ENCODE results near the gene KIF3B. TPM values are rescaled to one million over a fixed set of nuclear protein-coding genes. Genes with fewer than 3 reads are reported as not detected.
"Not testable (repeated sequence)": the region's sequence is repeated elsewhere in the genome, so short reads cannot be mapped to it uniquely, and the experiment has no call there.

KIF3B gene
- total RNA-seq, 1 donor from 2014 or later = 92.5 TPM

DNA sequence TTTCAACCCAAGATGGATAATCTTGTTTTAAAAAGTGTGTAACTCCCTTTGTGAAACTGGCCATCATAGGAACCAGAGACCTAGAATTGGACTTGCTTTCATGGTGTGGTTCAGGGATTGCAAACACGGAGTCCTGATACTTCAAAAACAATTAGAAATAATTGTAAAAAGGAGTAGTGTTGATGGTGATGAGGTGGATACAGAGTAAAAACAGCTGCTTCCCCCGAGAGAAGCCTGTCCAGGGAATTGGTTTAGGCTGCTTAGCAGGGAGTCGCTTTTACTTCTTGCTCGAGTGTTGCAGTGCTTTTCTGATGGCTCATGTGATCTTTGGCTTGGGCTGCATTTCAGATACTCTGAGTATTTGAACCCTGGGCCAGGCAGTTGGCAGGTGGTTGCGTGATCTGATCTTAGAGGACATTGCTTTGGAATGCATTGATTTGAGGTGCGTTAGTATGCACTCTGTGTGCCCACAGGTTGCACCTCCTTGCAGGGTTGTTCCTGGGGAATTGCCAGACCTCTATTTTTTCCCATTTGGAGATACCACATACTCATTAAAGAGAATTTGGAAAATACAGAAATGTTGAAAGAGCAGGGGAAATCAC lies 19.5 kb downstream of the KIF3B start:
- no peak for DNase-seq

DNA sequence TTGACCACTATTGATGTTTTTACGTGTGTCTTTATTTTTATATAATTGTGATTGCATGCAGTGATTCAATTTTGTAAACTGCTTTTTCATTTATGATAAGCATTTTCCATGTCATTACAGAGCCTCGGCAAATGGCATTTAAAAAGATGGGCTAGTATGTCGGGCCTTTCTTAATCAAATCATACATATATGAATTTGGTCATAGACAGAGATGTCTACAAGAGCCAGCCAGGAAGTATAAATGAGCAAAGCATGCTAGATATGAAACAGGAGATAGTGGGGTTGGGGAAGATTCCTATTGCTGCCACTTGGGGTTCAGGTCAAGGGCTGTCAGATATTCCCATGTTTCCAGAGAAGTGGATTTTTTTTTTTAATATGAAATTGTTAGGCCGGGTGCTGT lies 20.0 kb downstream of the KIF3B start:
- DNase-seq = no peak

DNA sequence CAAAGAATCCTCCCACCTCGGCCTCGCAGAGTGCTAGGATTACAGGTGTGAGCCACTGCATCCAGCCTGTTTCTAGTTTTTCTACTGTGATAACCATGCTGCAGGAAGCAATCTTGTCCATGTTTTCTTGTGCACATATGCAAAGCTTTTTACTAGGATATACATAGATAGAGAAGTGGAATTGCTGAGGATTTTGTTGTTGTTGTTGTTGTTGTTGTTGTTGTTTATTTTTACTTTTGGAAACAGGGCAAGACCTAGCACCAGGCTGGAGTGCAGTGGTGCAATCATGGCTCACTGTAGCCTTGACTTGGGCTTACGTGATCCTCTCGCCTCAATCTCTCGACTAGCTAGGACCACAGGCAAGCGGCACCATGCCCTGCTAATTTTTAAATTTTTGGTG lies 23.2 kb downstream of the KIF3B start:
- DNase-seq = no peak

DNA sequence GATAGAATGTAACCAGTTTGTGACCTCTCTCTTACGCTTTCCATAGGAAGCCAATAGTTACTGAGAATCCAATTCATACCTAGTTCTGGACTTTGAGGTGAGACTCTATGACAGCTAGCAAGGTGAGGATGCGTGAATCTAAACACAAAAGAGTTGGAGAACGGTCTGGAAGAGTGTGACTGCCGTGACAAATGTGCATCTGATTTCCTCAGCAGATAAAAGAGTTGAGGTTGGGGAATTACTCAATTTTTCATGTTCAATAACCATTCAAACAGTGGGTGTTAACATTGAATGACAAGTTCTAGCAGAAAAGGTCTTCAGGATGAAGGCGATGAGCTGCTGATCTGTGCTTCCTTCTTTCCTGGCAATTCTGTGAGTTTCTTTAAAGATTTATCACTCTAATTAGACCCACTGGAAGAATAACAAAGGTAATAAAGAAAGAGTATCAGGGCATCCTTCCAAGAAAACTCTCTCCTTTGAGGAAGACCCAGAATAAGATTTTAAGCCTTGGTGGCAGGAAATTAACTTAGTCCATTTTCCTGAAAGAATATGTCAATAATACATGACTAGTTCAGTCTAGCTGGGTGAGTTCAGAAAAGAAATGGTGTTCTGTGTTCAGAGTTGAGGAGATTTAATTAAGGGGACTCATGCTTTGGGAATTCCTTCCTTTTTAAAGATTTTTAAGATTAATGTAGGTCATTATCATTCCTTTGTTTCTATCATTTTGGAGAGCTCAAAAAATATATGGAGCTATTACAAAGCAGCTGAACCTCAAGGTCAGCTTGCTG lies 24.5 kb downstream of the KIF3B start:
- DNase-seq = no peak

DNA sequence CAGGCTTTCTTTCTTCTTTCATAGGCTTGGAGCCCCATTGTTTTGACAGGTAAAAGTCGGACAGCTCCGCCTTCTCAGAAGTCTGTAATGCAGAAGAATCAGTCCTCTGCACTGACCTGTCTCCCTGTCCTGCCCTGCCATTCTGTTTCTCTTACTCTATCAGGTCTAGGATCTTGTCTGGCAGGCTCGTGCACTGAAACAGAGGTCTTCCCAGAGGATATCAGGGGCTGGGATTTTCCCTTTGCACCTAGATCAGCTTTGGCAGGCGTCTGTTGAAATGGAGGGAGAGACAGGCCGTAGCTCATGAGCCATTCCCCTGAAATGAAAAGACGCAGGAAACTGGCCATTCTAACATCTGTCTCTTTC lies 25.0 kb downstream of the KIF3B start:
- DNase-seq = no peak

DNA sequence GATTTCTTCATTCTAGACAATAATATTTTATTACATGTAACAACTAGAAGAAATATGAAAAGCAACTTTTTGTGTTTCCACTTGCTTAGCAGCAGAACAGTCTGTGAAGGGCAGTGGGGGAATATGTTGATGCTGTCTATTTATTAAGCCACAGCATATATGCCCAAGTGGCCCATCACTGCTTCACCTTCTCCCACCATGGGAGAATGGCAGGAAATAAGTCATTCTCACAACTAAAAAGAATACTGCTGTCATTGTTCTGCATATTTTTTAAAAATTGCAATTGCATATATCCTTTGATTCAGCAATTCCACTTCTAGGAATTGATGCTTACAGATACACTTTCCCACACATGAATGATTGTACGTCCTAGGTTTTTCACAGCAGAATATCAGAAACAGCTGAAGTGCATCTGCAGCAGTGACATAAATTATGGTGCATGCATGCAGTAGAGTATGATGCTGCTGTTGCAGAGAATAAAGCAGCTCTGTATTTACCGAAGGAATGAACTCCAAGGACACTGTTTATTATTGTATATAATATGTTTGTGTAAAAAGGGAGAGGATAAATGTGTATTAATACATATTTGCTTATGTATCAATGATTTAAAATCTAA lies 26.8 kb downstream of the KIF3B start:
- no peak for DNase-seq

DNA sequence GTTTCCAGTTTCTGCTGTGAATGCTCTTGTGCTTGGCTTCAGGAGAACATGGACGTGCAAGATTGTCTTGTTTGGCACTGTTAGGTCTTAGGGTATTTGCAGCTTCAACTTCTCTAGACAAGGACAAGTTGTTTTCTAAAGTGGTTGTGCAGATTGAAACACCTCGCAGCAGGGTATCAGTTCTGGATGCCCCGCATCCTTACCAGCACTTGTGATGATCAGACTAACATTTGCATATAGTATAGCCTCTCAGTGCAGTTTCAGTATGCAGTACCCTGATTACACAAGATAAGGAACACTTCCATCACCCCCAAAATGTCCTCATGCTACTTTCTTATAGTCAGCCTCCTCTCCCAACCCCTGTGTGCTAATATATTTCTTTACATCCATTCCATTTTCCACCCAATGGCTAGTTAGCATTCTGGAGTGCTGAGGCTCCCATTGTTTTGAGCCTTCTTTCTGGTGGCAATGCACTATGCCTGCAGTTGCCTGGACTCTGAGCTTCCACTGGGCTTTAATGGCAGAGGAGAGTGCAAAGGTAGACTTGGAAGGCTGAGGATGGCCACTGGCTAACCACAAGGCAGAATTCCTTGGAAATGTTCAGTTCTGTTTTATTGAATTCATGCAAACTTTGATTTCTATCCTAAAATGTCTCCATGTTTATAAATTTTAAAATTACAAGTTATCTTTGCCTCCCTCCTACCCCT lies 35.4 kb downstream of the KIF3B start:
- no peak for DNase-seq

DNA sequence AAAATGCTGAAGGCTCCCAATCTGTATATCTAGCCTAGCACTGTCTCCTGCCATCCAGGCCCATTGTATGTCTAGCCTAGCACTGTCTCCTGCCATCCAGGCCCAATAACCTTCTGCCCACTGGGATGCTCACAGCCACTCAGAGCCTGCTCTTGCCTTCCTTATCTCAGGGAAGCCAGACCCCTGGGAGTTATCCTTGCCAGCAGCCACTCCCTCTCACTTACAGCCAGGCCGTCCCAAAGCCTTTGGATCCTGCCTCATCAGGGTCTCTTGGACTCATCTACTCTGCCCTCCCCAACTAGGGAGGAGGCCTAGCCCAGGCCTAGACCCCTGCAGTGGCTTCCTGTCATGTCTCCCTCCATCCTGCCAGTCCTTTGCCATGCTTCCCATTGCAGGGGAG lies 37.3 kb downstream of the KIF3B start:
- DNase-seq = no peak

DNA sequence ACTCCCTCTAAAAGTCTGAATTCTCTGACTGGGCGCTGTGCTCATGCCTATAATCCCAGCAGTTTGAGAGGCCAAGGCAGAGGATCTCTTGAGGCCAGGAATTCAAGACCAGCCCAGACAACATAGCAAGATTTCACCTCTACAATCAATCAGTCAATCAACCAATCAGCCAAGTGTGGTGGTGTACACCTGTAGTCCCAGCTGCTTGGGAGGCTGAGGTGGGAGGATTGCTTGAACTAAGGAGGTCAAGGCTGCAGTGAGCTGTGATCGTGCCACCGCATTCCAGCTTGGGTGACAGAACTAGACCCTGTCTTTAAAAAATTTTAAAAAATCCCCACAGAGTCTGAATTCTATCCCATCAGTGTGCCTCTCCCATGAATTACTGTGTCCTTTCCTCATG lies 37.9 kb downstream of the KIF3B start:
- no peak for DNase-seq

DNA sequence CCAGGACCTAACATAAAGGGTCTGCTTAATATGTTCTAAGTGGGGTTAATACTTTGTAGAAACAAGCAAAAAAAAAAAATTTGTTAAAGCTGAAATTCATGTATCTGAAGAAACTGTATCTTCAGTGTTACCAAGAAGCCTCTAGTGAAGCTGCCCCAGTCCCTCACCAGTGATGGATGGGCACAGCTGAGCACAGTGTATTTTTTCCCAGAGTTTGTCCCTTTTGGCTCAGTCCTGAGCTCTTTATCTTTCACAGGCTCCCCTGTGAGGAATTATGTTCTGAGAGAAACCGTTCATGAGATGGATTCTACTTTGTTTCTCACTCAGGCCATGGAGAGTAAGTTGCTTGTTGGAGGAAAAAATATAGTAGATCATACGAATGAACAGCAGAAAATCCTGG lies 38.4 kb downstream of the KIF3B start:
- no peak for DNase-seq

DNA sequence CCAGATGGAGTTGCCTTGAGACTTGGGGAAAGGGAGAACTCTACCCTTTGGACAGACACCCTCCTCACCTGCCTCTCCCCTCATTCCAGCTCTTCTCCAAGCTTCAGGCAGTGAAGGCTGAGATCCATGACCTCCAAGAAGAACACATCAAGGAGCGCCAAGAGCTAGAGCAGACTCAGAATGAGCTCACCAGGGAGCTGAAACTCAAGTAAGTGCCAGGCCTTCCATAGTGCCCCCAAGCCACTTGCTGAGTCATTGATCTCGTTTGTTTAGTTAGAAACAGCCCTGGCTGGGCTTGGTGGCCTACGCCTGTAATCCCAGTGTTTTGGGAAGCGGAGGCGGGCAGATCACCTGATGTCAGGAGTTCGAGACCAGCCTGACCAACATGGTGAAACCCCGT lies 39.2 kb downstream of the KIF3B start:
- no peak for DNase-seq

DNA sequence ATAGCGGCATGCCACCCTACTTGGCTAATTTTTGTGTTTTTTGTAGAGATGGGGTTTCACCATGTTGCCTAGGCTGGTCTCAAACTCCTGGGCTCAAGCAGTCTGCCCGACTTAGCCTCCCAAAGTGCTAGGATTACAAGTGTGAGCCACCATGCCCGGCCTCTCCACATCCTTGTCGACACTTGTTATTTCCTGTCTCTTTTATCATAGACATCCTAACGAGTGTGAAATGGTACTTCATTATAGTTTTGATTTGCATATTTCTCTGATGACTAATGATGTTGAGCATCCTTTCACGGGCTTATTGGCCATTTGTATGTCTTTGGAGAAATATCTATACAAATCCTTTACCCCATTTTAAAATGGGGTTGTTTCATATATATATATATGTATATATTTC lies 41.6 kb downstream of the KIF3B start:
- DNase-seq = no peak

DNA sequence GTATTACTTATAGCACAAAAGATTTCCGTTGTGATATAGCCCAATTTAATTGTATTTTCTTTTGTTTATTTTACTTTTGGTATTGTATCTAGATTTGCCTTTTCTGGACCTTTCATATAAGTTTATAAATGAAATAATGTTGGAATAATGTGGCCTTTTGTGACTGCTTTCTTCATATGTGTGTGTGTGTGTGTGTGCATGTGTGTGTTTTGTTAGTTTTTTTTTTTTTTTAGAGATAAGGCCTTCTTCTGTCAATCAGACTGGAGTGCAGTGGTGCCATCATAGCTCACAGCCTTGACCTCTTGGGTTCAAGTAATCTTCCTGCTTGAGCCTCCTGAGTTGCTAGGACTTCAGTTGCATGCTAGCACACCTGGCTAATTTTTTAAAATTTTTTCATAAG lies 42.9 kb downstream of the KIF3B start:
- DNase-seq = no peak

DNA sequence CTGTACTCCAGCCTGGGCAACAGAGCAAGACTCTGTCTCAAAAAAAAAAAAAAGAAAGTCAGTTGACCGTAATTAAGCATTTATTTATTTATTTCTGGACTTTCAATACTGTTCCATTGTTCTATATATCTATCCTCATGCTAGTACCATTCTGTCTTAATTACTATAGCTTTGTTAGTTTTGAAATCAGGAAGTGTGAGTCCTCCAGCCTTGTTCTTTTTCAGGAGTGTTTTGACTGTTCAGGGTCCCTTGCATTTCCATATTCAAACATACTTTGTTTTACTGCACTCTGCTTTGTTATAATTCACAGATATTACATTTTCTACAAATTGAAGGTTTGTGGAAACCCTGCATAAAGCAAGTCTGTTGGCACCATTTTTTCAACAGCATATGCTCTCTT lies 43.9 kb downstream of the KIF3B start:
- DNase-seq = no peak

DNA sequence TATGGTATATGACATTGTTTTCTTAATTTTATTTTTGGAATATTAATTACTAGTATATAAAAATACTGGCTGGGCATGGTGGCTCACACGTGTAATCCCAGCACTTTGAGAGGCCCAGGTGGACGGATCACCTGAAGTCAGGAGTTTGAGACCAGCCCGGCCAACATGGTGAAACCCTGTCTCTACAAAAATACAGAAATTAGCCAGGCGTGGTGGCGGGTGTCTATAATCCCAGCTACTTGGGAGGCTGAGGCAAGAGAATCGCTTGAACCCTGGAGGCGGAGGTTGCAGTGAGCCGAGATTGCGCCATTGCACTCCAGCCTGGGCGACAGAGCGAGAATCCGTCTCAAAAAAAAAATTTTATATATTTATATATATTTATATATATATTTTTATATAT lies 44.8 kb downstream of the KIF3B start:
- DNase-seq = not testable (repeated sequence)

DNA sequence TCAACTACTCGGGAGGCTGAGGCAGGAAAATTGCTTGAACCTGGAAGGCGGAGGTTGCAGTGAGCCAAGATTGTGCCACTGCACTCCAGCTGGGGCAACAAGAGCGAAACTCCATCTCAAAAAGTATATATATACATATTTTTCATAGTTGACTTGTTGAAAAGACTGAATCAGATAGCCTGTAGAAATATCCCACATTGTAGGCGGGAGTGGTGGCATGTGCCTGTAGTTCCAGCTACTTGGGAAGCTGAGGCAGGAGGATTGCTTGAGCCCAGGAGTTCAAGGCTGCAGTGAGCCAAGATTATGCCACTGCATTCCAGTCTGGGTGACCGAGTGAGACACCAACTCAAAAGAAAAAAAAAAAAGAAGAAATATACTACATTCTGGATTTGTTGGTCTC lies 46.3 kb downstream of the KIF3B start:
- DNase-seq = not testable (repeated sequence)

DNA sequence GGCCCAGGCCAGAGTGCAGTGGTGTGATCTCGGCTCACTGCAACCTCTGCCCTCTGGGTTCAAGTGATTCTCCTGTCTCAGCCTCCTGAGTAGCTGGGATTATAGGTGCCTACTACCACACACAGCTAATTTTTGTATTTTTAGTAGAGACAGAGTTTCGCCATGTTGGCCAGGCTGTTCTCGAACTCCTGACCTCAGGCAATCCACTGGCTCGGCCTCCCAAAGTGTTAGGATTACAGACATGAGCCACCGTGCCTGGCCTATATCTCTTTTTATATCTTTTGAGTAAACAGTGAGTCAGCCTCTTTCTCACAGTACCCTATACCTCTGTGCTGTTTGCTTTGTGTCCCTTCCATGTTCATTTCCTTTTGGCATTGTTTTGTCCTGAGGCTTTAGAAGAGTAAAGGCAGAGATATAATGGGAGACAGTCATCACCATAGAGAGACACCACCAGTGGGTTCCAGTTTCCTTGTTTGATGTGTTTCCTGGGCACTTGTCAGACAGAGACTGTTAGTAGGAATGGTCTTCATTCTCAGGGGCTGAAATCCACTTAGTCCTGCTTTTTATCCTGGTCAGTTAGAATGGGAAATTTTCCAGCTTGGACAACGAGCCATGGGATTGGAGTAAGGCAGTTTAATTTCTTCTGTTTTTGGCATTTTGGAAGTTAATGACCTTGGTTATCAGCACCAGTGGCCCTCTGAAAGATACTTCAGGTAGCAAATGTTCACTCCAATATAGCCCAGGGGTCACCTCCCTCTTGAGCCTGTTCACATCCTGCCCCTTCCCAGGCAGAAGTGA lies 48.5 kb downstream of the KIF3B start:
- DNase-seq = no peak

DNA sequence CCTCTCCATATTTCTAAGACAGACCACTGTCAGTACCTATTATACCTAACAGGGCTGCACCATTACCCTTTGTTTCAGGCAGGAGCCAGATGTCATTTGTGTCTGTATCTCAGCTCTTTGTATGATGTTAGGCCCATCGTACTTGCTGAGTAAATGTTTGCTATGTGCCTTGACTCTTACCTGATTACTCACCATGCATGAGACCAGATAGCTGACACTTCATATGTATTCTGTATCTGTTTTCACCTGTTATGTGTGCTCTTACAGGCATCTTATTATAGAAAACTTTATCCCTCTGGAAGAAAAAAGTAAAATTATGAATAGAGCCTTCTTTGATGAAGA lies 49.0 kb downstream of the KIF3B start:
- no peak for DNase-seq

DNA sequence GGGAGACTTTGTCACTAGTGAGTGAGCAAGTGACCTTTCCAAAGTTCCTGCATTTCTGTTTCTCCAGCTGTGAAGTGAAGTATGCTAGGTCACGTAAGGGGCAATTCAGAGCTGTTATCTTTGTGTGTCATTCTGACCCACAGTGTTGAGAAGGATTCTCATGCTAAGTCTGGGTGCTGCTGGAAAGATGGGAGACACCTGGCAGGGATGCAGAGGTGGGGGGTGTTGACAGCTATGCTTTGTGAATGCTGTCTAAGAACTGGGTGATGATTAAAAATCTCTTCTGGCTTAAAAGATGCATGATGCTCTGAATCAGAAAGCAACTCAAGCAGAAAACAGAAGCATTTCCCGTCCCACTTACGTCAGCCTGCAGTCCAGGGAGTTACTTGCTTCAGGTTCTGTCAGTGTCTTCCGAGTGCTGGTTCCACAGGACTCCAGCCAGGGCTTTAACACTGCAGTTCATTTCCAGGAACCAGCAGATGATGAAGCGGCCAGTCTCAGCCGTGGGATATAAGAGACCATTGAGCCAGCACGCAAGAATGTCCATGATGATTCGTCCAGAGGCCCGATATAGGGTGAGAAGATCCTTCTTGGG lies 49.7 kb downstream of the KIF3B start:
- no peak for DNase-seq

DNA sequence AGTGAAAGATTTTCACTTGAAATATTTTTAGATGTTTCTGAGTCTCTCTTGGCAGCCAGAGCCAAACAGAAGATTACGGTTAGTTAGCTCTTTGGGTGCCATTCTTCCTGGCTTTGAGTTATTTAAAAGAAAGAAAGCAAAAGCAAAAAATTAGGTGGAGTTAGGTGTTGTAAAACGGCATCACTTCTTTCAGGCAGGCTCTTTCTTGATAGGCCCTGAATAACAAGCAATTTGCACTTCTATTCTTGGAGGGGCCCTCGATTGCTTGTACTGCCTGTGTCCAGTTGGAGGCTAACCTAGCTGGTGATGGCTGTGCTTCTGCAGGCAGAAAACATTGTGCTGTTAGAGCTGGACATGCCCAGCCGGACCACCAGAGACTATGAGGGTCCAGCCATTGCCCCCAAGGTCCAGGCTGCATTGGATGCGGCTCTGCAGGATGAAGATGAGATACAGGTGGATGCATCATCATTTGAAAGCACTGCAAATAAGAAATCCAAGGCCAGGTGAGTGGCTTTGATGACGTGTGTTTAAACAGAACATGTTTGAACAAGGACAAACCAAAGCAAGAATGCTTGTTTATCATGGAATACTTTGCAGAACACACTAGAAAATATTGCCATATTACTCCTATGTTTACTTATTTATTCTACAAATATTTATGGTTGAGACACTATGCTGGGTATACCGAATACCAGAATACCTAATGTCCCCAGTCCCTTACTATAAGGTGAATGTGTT lies 52.5 kb downstream of the KIF3B start:
- DNase-seq = no peak

DNA sequence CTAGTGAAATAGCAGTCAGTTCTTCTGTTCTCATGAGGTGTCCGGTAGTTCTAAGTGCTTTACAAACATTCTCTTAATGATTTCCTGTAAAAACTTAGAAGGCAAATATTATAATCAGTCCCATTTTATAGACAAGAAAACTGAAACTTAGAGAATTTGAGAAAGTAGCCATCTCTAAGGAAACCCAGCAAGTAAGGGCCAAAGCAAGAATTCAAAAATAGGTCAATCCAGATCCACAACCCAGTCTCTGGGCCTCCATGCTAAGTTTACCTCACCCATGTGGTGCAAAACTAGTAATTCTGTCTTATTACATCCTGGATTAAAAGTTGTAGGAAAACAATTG lies 53.1 kb downstream of the KIF3B start:
- no peak for DNase-seq

DNA sequence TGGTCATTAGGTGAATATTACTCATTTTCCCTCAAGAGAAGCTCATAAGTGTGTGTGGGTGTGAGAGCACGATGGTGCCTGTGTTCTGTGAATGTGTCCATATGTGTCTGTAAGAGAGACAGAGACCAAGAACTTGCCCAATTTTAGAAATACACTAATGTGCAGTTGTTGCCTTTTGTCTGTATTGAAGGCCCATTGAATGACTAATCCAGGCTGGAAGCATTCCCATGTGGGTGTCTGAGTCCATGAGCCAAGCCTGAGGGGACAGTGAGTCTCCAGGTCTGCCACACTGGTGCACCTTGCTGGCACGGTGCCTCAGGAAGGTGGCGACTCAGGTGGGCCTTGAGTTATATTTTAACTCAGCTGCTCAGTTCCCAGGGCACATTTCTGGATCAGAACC lies 55.2 kb downstream of the KIF3B start:
- DNase-seq = no peak
